Astrocyte (in vitro differentiated cells and primary cell): ENCODE measurements around the gene ZNF420. TPM values are rescaled to one million over a fixed set of nuclear protein-coding genes. Genes with fewer than 3 reads are reported as not detected.

Source experiments
- DNase-seq: peaks from one replicate; pipeline ENCODE4 v3.0.0-alpha.2; 2010; ENCODE audit warnings: low read depth
- FAIRE-seq: peaks from 2 replicates; lab custom pipeline; 2011; peaks lifted over from hg19 to GRCh38; lab: Jason Lieb, UNC
- H2AFZ ChIP-seq: 2 replicates; pipeline ENCODE4 v1.6.0; 2012; ENCODE audit warnings: low read depth, low read length, inconsistent platforms
- H3K27ac ChIP-seq: 2 replicates; pipeline ENCODE4 v1.5.1; 2011; ENCODE audit warnings: low read depth, low read length, inconsistent platforms
- H3K27me3 ChIP-seq: 2 replicates; pipeline ENCODE4 v1.6.0; 2011; ENCODE audit warnings: low read length, inconsistent platforms; ENCODE audit not compliant: insufficient read depth
- H3K36me3 ChIP-seq: 2 replicates; pipeline ENCODE4 v1.5.1; 2011; ENCODE audit warnings: low read length, inconsistent platforms; ENCODE audit not compliant: insufficient read depth
- H3K4me1 ChIP-seq: 2 replicates; pipeline ENCODE4 v1.5.1; 2011; ENCODE audit warnings: low read length, inconsistent platforms; ENCODE audit not compliant: insufficient read depth
- H3K4me2 ChIP-seq: 2 replicates; pipeline ENCODE4 v1.6.0; 2012; ENCODE audit warnings: low read length, inconsistent platforms
- H3K4me3 ChIP-seq: 2 replicates; pipeline ENCODE4 v1.5.1; 2011; ENCODE audit warnings: low read depth, mild to moderate bottlenecking, low read length, inconsistent platforms; ENCODE audit not compliant: insufficient read depth
- H3K79me2 ChIP-seq: 2 replicates; pipeline ENCODE4 v1.6.0; 2012; ENCODE audit warnings: mild to moderate bottlenecking, low read length, inconsistent platforms; ENCODE audit not compliant: insufficient read depth
- H3K9ac ChIP-seq: 2 replicates; pipeline ENCODE4 v1.6.0; 2012; ENCODE audit warnings: mild to moderate bottlenecking, low read length, inconsistent platforms
- H3K9me3 ChIP-seq: 2 replicates; pipeline ENCODE4 v1.5.1; 2012; ENCODE audit warnings: low read depth, mild to moderate bottlenecking, low read length, inconsistent platforms; ENCODE audit not compliant: insufficient read depth
- H4K20me1 ChIP-seq: 2 replicates; pipeline ENCODE4 v1.6.0; 2012; ENCODE audit warnings: low read length, inconsistent platforms; ENCODE audit not compliant: insufficient read depth
- H3K27ac Mint-ChIP-seq: one replicate; pipeline ENCODE4 v1.8.0; 2021; ENCODE audit warnings: mild to moderate bottlenecking, mixed read lengths; ENCODE audit not compliant: unreplicated experiment
- H3K27me3 Mint-ChIP-seq: one replicate; pipeline ENCODE4 v1.8.0; 2021; ENCODE audit warnings: low read depth, mixed read lengths; ENCODE audit not compliant: unreplicated experiment
- H3K36me3 Mint-ChIP-seq: one replicate; pipeline ENCODE4 v1.8.0; 2021; ENCODE audit warnings: low read depth, mixed read lengths; ENCODE audit not compliant: unreplicated experiment
- H3K4me1 Mint-ChIP-seq: one replicate; pipeline ENCODE4 v1.8.0; 2021; ENCODE audit warnings: low read depth, mixed read lengths; ENCODE audit not compliant: unreplicated experiment
- H3K4me3 Mint-ChIP-seq: one replicate; pipeline ENCODE4 v1.8.0; 2021; ENCODE audit warnings: mild to moderate bottlenecking, moderate library complexity, mixed read lengths; ENCODE audit not compliant: unreplicated experiment
- H3K9me3 Mint-ChIP-seq: one replicate; pipeline ENCODE4 v1.8.0; 2021; ENCODE audit warnings: mild to moderate bottlenecking, mixed read lengths; ENCODE audit not compliant: unreplicated experiment
- EZH2 ChIP-seq: IDR thresholded peaks from 2 replicates; pipeline ENCODE4 v1.6.1; 2012; ENCODE audit warnings: mild to moderate bottlenecking, low read length, inconsistent platforms; ENCODE audit not compliant: insufficient read depth
- total RNA-seq: library from RNA; stranded (reverse); gene quantifications from 2 replicates; pipeline ENCODE4 v1.2.1, GENCODE V29; 2021
- TF ChIP-seq, protein P1 (sequence below): IDR thresholded peaks from 2 replicates; pipeline ENCODE4 v1.5.1; 2011; ENCODE audit warnings: low read depth, mild to moderate bottlenecking, inconsistent platforms, low read length, moderate library complexity; ENCODE audit not compliant: insufficient read depth

Gene ZNF420
- total RNA-seq, 1 donor from 2014 or later = 8.1 TPM

DNA sequence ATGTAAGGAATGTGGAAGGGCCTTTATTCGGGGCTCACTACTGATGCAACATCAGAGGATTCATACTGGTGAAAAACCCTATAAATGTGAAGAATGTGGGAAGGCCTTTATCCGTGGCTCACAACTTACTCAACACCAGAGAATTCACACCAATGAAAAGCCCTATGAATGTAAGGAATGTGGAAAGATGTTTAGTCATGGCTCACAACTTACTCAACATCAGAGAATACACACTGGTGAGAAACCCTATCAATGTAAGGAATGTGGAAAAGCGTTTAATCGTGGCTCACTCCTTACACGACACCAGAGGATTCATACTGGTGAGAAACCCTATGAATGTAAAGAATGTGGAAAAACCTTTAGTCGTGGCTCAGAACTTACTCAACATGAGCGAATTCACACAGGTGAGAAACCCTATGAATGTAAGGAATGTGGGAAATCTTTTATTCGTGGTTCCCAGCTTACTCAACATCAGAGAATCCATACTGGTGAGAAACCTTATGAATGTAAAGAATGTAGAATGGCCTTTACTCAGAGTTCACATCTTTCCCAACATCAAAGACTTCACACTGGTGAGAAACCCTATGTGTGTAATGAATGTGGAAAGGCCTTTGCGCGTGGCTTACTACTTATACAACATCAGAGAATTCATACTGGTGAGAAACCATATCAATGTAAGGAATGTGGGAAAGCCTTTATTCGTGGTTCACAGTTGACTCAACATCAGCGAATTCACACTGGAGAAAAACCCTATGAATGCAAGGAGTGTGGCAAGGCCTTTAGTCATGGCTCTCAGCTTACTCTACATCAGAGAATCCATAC, 50.0 kb downstream of the ZNF420 start:
- H3K27me3 ChIP-seq = no peaks in the 10 kb centered on the region
- H3K36me3 ChIP-seq = peaks cover 9% of the 10 kb centered on the region
- no peak for DNase-seq
- no peak overlapping the region for H3K4me3 ChIP-seq
- H3K27ac ChIP-seq = no peak overlapping the region
- H3K4me1 Mint-ChIP-seq = no peaks in the 10 kb centered on the region
- TF ChIP-seq, protein P1, sequence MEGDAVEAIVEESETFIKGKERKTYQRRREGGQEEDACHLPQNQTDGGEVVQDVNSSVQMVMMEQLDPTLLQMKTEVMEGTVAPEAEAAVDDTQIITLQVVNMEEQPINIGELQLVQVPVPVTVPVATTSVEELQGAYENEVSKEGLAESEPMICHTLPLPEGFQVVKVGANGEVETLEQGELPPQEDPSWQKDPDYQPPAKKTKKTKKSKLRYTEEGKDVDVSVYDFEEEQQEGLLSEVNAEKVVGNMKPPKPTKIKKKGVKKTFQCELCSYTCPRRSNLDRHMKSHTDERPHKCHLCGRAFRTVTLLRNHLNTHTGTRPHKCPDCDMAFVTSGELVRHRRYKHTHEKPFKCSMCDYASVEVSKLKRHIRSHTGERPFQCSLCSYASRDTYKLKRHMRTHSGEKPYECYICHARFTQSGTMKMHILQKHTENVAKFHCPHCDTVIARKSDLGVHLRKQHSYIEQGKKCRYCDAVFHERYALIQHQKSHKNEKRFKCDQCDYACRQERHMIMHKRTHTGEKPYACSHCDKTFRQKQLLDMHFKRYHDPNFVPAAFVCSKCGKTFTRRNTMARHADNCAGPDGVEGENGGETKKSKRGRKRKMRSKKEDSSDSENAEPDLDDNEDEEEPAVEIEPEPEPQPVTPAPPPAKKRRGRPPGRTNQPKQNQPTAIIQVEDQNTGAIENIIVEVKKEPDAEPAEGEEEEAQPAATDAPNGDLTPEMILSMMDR = no peak
- TF ChIP-seq EZH2 = no peak
- no peak overlapping the region for H3K4me2 ChIP-seq
- no peak overlapping the region for H3K27ac Mint-ChIP-seq
- H3K9ac ChIP-seq = no peak overlapping the region
- H3K79me2 ChIP-seq = no peaks in the 10 kb centered on the region
- no peak for FAIRE-seq
- no peak overlapping the region for H3K4me3 Mint-ChIP-seq
- H3K36me3 Mint-ChIP-seq = peaks cover 69% of the 10 kb centered on the region
- H3K27me3 Mint-ChIP-seq = no peaks in the 10 kb centered on the region
- H2AFZ ChIP-seq = no peak overlapping the region
- H3K9me3 ChIP-seq = peaks cover 61% of the 10 kb centered on the region
- H4K20me1 ChIP-seq = no peaks in the 10 kb centered on the region
- H3K9me3 Mint-ChIP-seq = peaks cover 83% of the 10 kb centered on the region
- H3K4me1 ChIP-seq = no peaks in the 10 kb centered on the region

DNA sequence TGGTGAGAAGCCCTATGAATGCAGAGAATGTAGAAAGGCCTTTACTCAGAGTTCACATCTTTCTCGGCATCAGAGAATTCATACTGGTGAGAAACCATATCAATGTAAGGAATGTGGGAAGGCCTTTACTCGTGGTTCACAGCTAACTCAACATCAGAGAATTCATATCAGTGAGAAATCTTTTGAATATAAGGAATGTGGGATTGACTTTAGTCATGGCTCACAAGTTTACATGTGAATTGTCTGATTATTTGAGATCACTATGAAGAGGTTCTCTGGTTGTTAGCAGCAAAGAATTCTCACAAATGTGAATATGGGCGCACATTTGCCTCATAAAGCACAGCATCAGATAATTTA, 50.6 kb downstream of the ZNF420 start:
- no peaks in the 10 kb centered on the region for H3K4me1 Mint-ChIP-seq
- Histone ChIP-seq H3K4me2 (no peak overlapping the region), H2AFZ (no peak overlapping the region), H3K9ac (no peak overlapping the region), H3K27ac (no peak overlapping the region), H3K79me2 (no peaks in the 10 kb centered on the region), H3K4me1 (no peaks in the 10 kb centered on the region), H4K20me1 (no peaks in the 10 kb centered on the region), H3K27me3 (no peaks in the 10 kb centered on the region), H3K4me3 (no peak overlapping the region), H3K36me3 (peaks cover 9% of the 10 kb centered on the region), H3K9me3 (peaks cover 67% of the 10 kb centered on the region)
- H3K4me3 Mint-ChIP-seq = no peak overlapping the region
- no peak overlapping the region for H3K27ac Mint-ChIP-seq
- H3K36me3 Mint-ChIP-seq = peaks cover 68% of the 10 kb centered on the region
- no peaks in the 10 kb centered on the region for H3K27me3 Mint-ChIP-seq
- FAIRE-seq (no peak), DNase-seq (no peak)
- TF ChIP-seq, protein P1 = no peak
- TF ChIP-seq EZH2 = no peak
- peaks cover 88% of the 10 kb centered on the region for H3K9me3 Mint-ChIP-seq

DNA sequence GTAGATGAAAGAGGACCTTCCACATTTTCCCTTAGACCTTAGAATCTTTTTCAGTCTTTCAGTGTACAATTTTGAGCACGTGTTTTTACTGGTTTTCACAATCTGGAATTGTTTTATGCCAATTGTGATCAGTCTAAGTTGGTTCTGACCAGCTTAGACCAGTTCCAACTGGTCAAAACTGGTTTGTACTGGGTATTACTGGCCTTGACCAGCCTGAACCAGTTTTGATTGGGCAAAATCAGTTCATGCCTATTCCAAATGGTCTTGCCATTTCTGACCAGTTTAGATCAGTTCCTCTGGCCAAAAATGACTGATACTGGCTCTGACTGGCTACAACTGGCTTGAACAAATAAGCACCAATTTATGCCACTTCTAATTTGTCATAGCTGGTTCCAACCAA, 57.9 kb downstream of the ZNF420 start:
- Mint-ChIP-seq H3K4me3 (no peak overlapping the region), H3K9me3 (peaks cover 60% of the 10 kb centered on the region), H3K27me3 (no peaks in the 10 kb centered on the region), H3K27ac (no peak overlapping the region), H3K36me3 (peaks cover 9% of the 10 kb centered on the region), H3K4me1 (no peaks in the 10 kb centered on the region)
- Histone ChIP-seq H2AFZ (no peak overlapping the region), H3K9me3 (peaks cover 69% of the 10 kb centered on the region), H3K9ac (no peak overlapping the region), H3K4me1 (no peaks in the 10 kb centered on the region), H4K20me1 (no peaks in the 10 kb centered on the region), H3K4me2 (no peak overlapping the region), H3K36me3 (no peaks in the 10 kb centered on the region), H3K27me3 (no peaks in the 10 kb centered on the region), H3K4me3 (no peak overlapping the region), H3K27ac (no peak overlapping the region), H3K79me2 (no peaks in the 10 kb centered on the region)
- FAIRE-seq (no peak), DNase-seq (no peak)
- TF ChIP-seq EZH2 = no peak
- TF ChIP-seq, protein P1 = no peak
